ENCODE measurements around the gene PIP5K1C.

DNA sequence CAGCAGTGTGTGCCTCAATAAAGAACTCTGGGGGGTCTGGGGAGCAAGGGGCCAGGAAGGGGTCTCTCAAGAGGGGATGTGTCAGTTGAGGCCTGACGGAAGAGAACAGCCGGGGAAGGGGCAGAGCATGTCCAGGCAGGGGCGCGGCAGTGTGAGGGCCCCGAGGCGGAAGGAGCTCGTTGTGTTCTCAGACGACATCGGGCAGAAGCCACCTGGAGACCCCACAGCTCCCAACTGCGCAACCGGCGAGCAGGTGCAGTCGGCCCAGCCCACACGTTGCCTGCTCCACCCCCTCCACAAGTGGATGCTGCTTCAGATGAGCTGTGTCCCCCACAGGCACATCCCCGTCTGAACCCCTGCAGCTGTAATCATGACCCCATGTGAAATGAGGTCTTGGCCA lies 78.6 kb downstream of the PIP5K1C start:
- no peak for TF ChIP-seq CTCF (IDR thresholded peaks at IDR 0.05 in 2 of 3, conservative IDR thresholded peaks at IDR 0.05 in 1 of 3; ENCODE audit: borderline replicate concordance in 1 of 3, insufficient read depth in 1 of 3, low read depth in 2 of 3, low read length in 2 of 3)
- no peak for TF ChIP-seq POLR2AphosphoS5 (IDR thresholded peaks at IDR 0.05; ENCODE audit: low read depth, low read length)
- TF ChIP-seq SIN3A (IDR thresholded peaks at IDR 0.05; ENCODE audit: low read depth): no peak
- TF ChIP-seq CEBPB (IDR thresholded peaks at IDR 0.05; ENCODE audit: low read depth): no peak
